Fibroblast of upper back skin (primary cell): ENCODE results near the gene CARHSP1.
A peak's percentile ranks its signal among the peaks of the same experiment; 100 is the strongest.
"Not testable (repeated sequence)": the region's sequence is repeated elsewhere in the genome, so short reads cannot be mapped to it uniquely, and the experiment has no call there.

ENCODE experiments used
- DNase-seq: peaks from one replicate; pipeline ENCODE4 v3.0.0-alpha.2; 2013

Gene CARHSP1

GRCh38 chr16:8892101-8892575 is 23.3 kb upstream of the CARHSP1 start:
- no peak for DNase-seq

- DNase-seq = no peak
These were observed 21.7 kb upstream of the CARHSP1 start for GRCh38 chr16:8890549-8890921.

GRCh38 chr16:8889893-8890548 is 21.2 kb upstream of the CARHSP1 start:
- DNase-seq = no peak

- no peak for DNase-seq
These were observed 20.4 kb upstream of the CARHSP1 start for GRCh38 chr16:8888951-8889892.

- DNase-seq = peak; percentile 57
These were observed 19.2 kb upstream of the CARHSP1 start for GRCh38 chr16:8887952-8888560.

GRCh38 chr16:8887431-8887765 is 18.6 kb upstream of the CARHSP1 start:
- no peak for DNase-seq

GRCh38 chr16:8886593-8887430 is 18.0 kb upstream of the CARHSP1 start:
- DNase-seq = no peak

- DNase-seq = no peak
These were observed 17.1 kb upstream of the CARHSP1 start for GRCh38 chr16:8885674-8886592.

GRCh38 chr16:8882725-8883377 is 14.0 kb upstream of the CARHSP1 start:
- DNase-seq = no peak

- no peak for DNase-seq
These were observed 13.3 kb upstream of the CARHSP1 start, which contains the start of gene LITAFD for GRCh38 chr16:8882041-8882617. Gene LITAFD, plus strand, starts transcription at chr16:8882351. Its CDS starts 2,005 bp downstream, at chr16:8884356.

- no peak for DNase-seq
These were observed 12.2 kb upstream of the CARHSP1 start for GRCh38 chr16:8880839-8881510.

GRCh38 chr16:8878523-8878911 is 9.7 kb upstream of the CARHSP1 start:
- DNase-seq = peak; percentile 91

- no peak for DNase-seq
These were observed 9.2 kb upstream of the CARHSP1 start for GRCh38 chr16:8877894-8878522.

- not testable (repeated sequence) for DNase-seq
These were observed 6.5 kb upstream of the CARHSP1 start for GRCh38 chr16:8875317-8875716.

- DNase-seq = peak; percentile 76
These were observed 5.6 kb upstream of the CARHSP1 start for GRCh38 chr16:8874388-8874787.

- not testable (repeated sequence) for DNase-seq
These were observed 5.0 kb upstream of the CARHSP1 start for GRCh38 chr16:8873866-8874195.

- no peak for DNase-seq
These were observed 4.4 kb upstream of the CARHSP1 start for GRCh38 chr16:8872967-8873865.

GRCh38 chr16:8872071-8872470 is 3.3 kb upstream of the CARHSP1 start:
- no peak for DNase-seq

- DNase-seq = not testable (repeated sequence)
These were observed 1.1 kb upstream of the CARHSP1 start for GRCh38 chr16:8869988-8870241.
